Smooth muscle cell (in vitro differentiated cells): Measurements from ENCODE around the gene ALDH16A1. TPM values are rescaled to one million over a fixed set of nuclear protein-coding genes. Genes with fewer than 3 reads are reported as not detected.

ENCODE experiments used
- DNase-seq: peaks from one replicate; lab custom pipeline; 2025; ENCODE audit not compliant: unreplicated experiment; lab: John Stamatoyannopoulos, UW
- H2AFZ ChIP-seq: fragments of 200-600 bp; sonication (generic); 2 replicates; pipeline ENCODE4 v1.6.0; 2016; ENCODE audit warnings: antibody characterized with exemption, low read depth, mild to moderate bottlenecking
- H3F3A ChIP-seq: fragments of 200-600 bp; sonication (generic); 2 replicates; pipeline ENCODE4 v1.6.0; 2017; ENCODE audit warnings: antibody characterized with exemption, low read depth
- H3K27ac ChIP-seq: fragments of 200-600 bp; sonication (generic); 2 replicates; pipeline ENCODE4 v1.5.1; 2016; ENCODE audit warnings: low read depth, mild to moderate bottlenecking
- H3K27me3 ChIP-seq: fragments of 200-600 bp; sonication (generic); 2 replicates; pipeline ENCODE4 v1.6.1; 2016; ENCODE audit warnings: low read depth, mild to moderate bottlenecking
- H3K36me3 ChIP-seq: fragments of 200-600 bp; sonication (generic); 2 replicates; pipeline ENCODE4 v1.5.1; 2016; ENCODE audit warnings: low read depth
- H3K4me1 ChIP-seq: fragments of 200-600 bp; sonication (generic); 2 replicates; pipeline ENCODE4 v1.5.1; 2016; ENCODE audit warnings: low read depth
- H3K4me2 ChIP-seq: fragments of 200-600 bp; sonication (generic); 2 replicates; pipeline ENCODE4 v1.6.0; 2016; ENCODE audit warnings: mild to moderate bottlenecking
- H3K4me3 ChIP-seq: fragments of 200-600 bp; sonication (generic); 2 replicates; pipeline ENCODE4 v1.5.1; 2016; ENCODE audit warnings: mild to moderate bottlenecking
- H3K79me2 ChIP-seq: fragments of 200-600 bp; sonication (generic); 2 replicates; pipeline ENCODE4 v1.6.0; 2016; ENCODE audit warnings: low read depth, mild to moderate bottlenecking
- H3K9ac ChIP-seq: fragments of 200-600 bp; sonication (generic); 2 replicates; pipeline ENCODE4 v1.6.0; 2016; ENCODE audit warnings: low read depth
- H3K9me3 ChIP-seq: fragments of 200-600 bp; sonication (generic); replicated peaks from 2 replicates; pipeline ENCODE4 v1.5.1; 2016; ENCODE audit warnings: low read depth
- H4K20me1 ChIP-seq: fragments of 200-600 bp; sonication (generic); 2 replicates; pipeline ENCODE4 v1.6.0; 2016; ENCODE audit warnings: low read depth
- WGBS: methylation state at CpG from one replicate; pipeline ENCODE4 v1.1.7; 2016; ENCODE audit warnings: low lambda C conversion rate; 5-methylcytosine and 5-hydroxymethylcytosine counted together
- polyA plus RNA-seq: library from polyadenylated mRNA; unstranded; fragments of >200 nt; fragmentation: Nextera tagmentation; extraction: Ambion mirVana; gene quantifications from 2 replicates; pipeline ENCODE4 v1.2.1, GENCODE V29; 2016
- total RNA-seq: library from RNA; depleted of rRNA; stranded (reverse); fragments of >200 nt; gene quantifications from 2 replicates; pipeline ENCODE4 v1.2.3, GENCODE V29; 2014
- TF ChIP-seq, protein P1 (sequence below): fragments of 200-600 bp; sonication (generic); IDR thresholded peaks from 2 replicates; pipeline ENCODE4 v1.5.1; 2017; ENCODE audit warnings: borderline replicate concordance, mild to moderate bottlenecking, antibody characterized with exemption; ENCODE audit not compliant: insufficient read depth, poor library complexity, severe bottlenecking

Gene ALDH16A1
- total and polyA plus RNA-seq, 2 experiments from 2014 or later, result 10.5 to 24.6 TPM

DNA sequence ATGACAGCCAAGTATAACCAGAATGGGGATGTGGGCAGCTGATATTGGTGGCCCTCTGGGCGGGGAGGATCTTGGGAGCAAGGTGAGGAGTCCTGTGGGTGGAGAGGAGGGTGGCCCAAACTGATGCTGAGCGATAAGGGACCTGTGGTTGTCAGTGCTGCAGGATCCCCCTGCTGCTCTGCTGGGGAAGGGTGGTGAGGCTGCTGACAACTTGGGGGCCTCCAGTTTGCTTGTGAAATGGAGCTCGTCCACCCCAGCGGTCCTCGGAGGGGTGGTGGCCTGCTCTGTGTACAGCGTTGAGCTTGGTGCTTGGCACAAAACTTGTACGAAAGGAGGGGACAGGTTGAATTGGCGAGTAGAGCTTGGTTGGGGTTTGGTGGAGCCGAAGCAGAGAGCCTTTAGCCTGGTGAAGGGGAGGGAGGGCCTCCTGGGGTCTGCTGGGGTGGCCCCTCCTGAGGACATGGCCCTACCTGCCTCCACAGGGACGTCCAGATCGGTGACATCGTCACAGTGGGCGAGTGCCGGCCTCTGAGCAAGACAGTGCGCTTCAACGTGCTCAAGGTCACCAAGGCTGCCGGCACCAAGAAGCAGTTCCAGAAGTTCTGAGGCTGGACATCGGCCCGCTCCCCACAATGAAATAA lies 46.1 kb downstream of the ALDH16A1 start:
- Histone ChIP-seq H3K36me3 (peaks cover 5% of the 10 kb centered on the region), H3K79me2 (peaks cover 24% of the 10 kb centered on the region), H4K20me1 (peaks cover 36% of the 10 kb centered on the region), H3K9ac (no peak overlapping the region), H3K4me2 (peak overlapping the region; percentile 97), H3F3A (peaks cover 25% of the 10 kb centered on the region), H3K4me3 (no peak overlapping the region), H3K27me3 (no peaks in the 10 kb centered on the region), H3K9me3 (no peaks in the 10 kb centered on the region), H3K27ac (no peak overlapping the region), H3K4me1 (peaks cover 20% of the 10 kb centered on the region), H2AFZ (no peak overlapping the region)
- TF ChIP-seq, protein P1, sequence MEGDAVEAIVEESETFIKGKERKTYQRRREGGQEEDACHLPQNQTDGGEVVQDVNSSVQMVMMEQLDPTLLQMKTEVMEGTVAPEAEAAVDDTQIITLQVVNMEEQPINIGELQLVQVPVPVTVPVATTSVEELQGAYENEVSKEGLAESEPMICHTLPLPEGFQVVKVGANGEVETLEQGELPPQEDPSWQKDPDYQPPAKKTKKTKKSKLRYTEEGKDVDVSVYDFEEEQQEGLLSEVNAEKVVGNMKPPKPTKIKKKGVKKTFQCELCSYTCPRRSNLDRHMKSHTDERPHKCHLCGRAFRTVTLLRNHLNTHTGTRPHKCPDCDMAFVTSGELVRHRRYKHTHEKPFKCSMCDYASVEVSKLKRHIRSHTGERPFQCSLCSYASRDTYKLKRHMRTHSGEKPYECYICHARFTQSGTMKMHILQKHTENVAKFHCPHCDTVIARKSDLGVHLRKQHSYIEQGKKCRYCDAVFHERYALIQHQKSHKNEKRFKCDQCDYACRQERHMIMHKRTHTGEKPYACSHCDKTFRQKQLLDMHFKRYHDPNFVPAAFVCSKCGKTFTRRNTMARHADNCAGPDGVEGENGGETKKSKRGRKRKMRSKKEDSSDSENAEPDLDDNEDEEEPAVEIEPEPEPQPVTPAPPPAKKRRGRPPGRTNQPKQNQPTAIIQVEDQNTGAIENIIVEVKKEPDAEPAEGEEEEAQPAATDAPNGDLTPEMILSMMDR, result no peak
- 93% methylated on average over 19 of the region's 19 CpGs for WGBS
- DNase-seq, result no peak

DNA sequence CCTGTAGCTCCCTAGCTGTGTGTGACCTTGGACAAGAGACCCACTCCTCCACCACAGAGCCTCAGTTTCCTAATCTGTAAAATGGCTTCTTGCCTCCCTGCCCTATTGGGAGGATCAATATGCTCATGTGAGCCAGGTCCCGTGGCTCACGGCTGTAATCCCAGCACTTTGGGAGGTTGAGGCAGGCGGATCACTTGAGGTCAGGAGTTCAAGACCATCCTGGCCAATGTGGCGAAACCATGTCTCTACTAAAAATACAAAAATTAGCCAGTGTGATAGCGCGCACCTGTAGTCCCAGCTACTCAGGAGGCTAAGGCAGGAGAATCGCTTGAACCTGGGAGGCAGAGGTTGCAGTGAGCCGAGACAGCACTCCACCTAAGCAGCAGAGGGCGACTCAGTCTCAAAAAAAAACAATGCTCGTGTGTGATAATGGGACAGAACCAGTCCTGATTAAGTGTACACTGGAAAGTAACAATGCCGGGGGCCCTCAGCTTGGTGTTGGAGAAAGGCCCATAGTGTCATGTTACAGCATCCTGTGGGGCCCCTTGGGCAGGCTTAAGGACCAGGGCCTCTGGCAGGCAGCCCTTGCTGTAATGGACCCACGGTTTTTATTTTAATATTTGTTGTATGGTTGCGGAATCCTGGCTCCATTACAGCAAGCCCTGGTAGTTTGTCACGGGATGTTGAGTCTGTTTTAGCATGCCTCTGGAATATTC lies 50.0 kb downstream of the ALDH16A1 start:
- H3K4me2 ChIP-seq, result no peak overlapping the region
- H4K20me1 ChIP-seq, result peaks cover 23% of the 10 kb centered on the region
- H3K9me3 ChIP-seq, result no peaks in the 10 kb centered on the region
- H2AFZ ChIP-seq, result no peak overlapping the region
- WGBS, result 59% methylated on average over 14 of the region's 14 CpGs
- H3K36me3 ChIP-seq, result peaks cover 4% of the 10 kb centered on the region
- TF ChIP-seq, protein P1, result peak; percentile 47
- H3K79me2 ChIP-seq, result peaks cover 7% of the 10 kb centered on the region
- no peak overlapping the region for H3K4me3 ChIP-seq
- peaks cover 13% of the 10 kb centered on the region for H3F3A ChIP-seq
- peaks cover 13% of the 10 kb centered on the region for H3K4me1 ChIP-seq
- H3K27me3 ChIP-seq, result no peaks in the 10 kb centered on the region
- H3K27ac ChIP-seq, result no peak overlapping the region
- H3K9ac ChIP-seq, result no peak overlapping the region
- DNase-seq, result no peak

DNA sequence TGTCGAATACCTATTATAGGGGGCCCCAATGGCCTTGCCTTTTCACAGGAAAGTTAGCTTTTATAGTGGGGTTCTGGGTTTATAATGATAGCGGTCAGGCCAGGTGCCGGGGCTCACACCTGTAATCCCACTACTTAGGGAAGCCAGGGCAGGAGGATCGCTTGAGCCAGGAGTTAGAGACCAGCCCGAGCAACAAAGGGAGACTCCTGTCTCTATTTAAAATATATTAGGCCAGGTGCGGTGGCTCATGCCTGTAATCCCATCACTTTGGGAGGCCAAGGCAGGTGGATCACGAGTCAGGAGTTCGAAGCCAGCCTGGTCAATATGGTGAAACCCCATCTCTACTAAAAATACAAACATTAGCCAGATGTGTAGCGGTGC lies 50.5 kb downstream of the ALDH16A1 start:
- Histone ChIP-seq H3K4me3 (no peak overlapping the region), H3K27me3 (no peaks in the 10 kb centered on the region), H3K79me2 (peaks cover 1% of the 10 kb centered on the region), H3F3A (peaks cover 7% of the 10 kb centered on the region), H3K36me3 (no peaks in the 10 kb centered on the region), H2AFZ (no peak overlapping the region), H3K9me3 (no peaks in the 10 kb centered on the region), H3K4me2 (no peak overlapping the region), H3K9ac (no peak overlapping the region), H3K27ac (no peak overlapping the region), H3K4me1 (peaks cover 7% of the 10 kb centered on the region), H4K20me1 (peaks cover 17% of the 10 kb centered on the region)
- WGBS, result 89% methylated on average over 9 of the region's 9 CpGs
- TF ChIP-seq, protein P1, result no peak
- DNase-seq, result no peak
